ENCODE measurements around the gene STK4. TPM values are rescaled to one million over a fixed set of nuclear protein-coding genes. Genes with fewer than 3 reads are reported as not detected.

Gene STK4
- polyA plus RNA-seq, 6 donors from 2014 or later, result 116 to 199 (median 173) TPM

GRCh38 chr20:44941120-44941691, 25.1 kb upstream of the STK4 start:
- H3K36me3 Mint-ChIP-seq, result peaks cover 7 to 10% of the 10 kb centered on the region in 2 donors
- no peaks in the 10 kb centered on the region for H3K27me3 Mint-ChIP-seq
- peak overlapping the region in 3 of 6 donors; percentile 24 to 79 (median 29) for H3K27ac Mint-ChIP-seq
- DNase-seq (no peak), ATAC-seq (ENCODE audit: low read depth in 2 of 2) (no peak)
- H3K4me1 Mint-ChIP-seq, result peaks cover 0 to under 1% (median 0%) of the 10 kb centered on the region in 3 donors
- no peaks in the 10 kb centered on the region for H3K9me3 Mint-ChIP-seq
- H3K4me3 Mint-ChIP-seq, result no peak overlapping the region

GRCh38 chr20:44942264-44942973, 23.9 kb upstream of the STK4 start:
- H3K9me3 Mint-ChIP-seq, result no peaks in the 10 kb centered on the region
- H3K36me3 Mint-ChIP-seq, result peaks cover 7 to 15% of the 10 kb centered on the region in 2 donors
- peak overlapping the region in 2 of 6 donors; percentile 60 to 67 for H3K27ac Mint-ChIP-seq
- H3K27me3 Mint-ChIP-seq, result no peaks in the 10 kb centered on the region
- H3K4me1 Mint-ChIP-seq, result peaks cover 0 to 8% (median 3%) of the 10 kb centered on the region in 3 donors
- H3K4me3 Mint-ChIP-seq, result no peak overlapping the region
- DNase-seq (no peak), ATAC-seq (ENCODE audit: low read depth in 2 of 2) (no peak)

GRCh38 chr20:44943828-44944227, 22.5 kb upstream of the STK4 start:
- Mint-ChIP-seq H3K36me3 (peaks cover 7 to 24% of the 10 kb centered on the region in 2 donors), H3K4me1 (peaks cover 0 to 8% (median 3%) of the 10 kb centered on the region in 3 donors), H3K9me3 (no peaks in the 10 kb centered on the region), H3K27ac (peak overlapping the region in 2 of 6 donors; percentile 25 to 38), H3K27me3 (no peaks in the 10 kb centered on the region), H3K4me3 (no peak overlapping the region)
- no peak for ATAC-seq (ENCODE audit: low read depth in 2 of 2)
- no peak for DNase-seq

- Mint-ChIP-seq H3K27ac (peak overlapping the region in 2 of 6 donors; percentile 21 to 47), H3K27me3 (no peaks in the 10 kb centered on the region)
Measured at GRCh38 chr20:44945261-44945660, 21.1 kb upstream of the STK4 start.

GRCh38 chr20:44946271-44946852, 19.9 kb upstream of the STK4 start:
- peaks cover 0 to 8% (median 3%) of the 10 kb centered on the region in 3 donors for H3K4me1 Mint-ChIP-seq
- H3K9me3 Mint-ChIP-seq, result no peaks in the 10 kb centered on the region
- peaks cover 8 to 32% of the 10 kb centered on the region in 2 donors for H3K36me3 Mint-ChIP-seq
- no peaks in the 10 kb centered on the region for H3K27me3 Mint-ChIP-seq
- no peak overlapping the region for H3K4me3 Mint-ChIP-seq
- H3K27ac Mint-ChIP-seq, result peak overlapping the region in 2 of 6 donors; percentile 5 to 44
- ATAC-seq (ENCODE audit: low read depth in 2 of 2) (no peak), DNase-seq (no peak)

More at GRCh38 chr20:44945261-44945660, 21.1 kb upstream of the STK4 start:
- DNase-seq, result no peak
- H3K4me3 Mint-ChIP-seq, result no peak overlapping the region
- peaks cover 0 to 8% (median 3%) of the 10 kb centered on the region in 3 donors for H3K4me1 Mint-ChIP-seq
- peaks cover 13 to 28% of the 10 kb centered on the region in 2 donors for H3K36me3 Mint-ChIP-seq
- H3K9me3 Mint-ChIP-seq, result no peaks in the 10 kb centered on the region
- no peak for ATAC-seq (ENCODE audit: low read depth in 2 of 2)

GRCh38 chr20:44948107-44948506, 18.2 kb upstream of the STK4 start:
- Mint-ChIP-seq H3K27me3 (no peaks in the 10 kb centered on the region), H3K4me1 (peaks cover 10 to 17% (median 11%) of the 10 kb centered on the region in 3 donors), H3K9me3 (no peaks in the 10 kb centered on the region), H3K36me3 (peaks cover 18 to 40% of the 10 kb centered on the region in 2 donors), H3K4me3 (no peak overlapping the region), H3K27ac (peak overlapping the region in 2 of 6 donors; percentile 12 to 16)
- ATAC-seq (ENCODE audit: low read depth in 2 of 2) (no peak), DNase-seq (no peak)

GRCh38 chr20:44948513-44948912, 17.8 kb upstream of the STK4 start:
- no peaks in the 10 kb centered on the region for H3K9me3 Mint-ChIP-seq
- no peak for DNase-seq
- ATAC-seq (ENCODE audit: low read depth in 2 of 2), result no peak
- no peaks in the 10 kb centered on the region for H3K27me3 Mint-ChIP-seq
- no peak overlapping the region for H3K4me3 Mint-ChIP-seq
- peaks cover 22 to 43% of the 10 kb centered on the region in 2 donors for H3K36me3 Mint-ChIP-seq
- peaks cover 14 to 21% (median 15%) of the 10 kb centered on the region in 3 donors for H3K4me1 Mint-ChIP-seq
- H3K27ac Mint-ChIP-seq, result peak overlapping the region in 5 of 6 donors; percentile 12 to 65 (median 16)

- Mint-ChIP-seq H3K9me3 (no peaks in the 10 kb centered on the region), H3K27ac (peak overlapping the region in 2 of 6 donors; percentile 1 to 12), H3K4me1 (peaks cover 30 to 37% (median 33%) of the 10 kb centered on the region in 3 donors), H3K36me3 (peaks cover 34 to 52% of the 10 kb centered on the region in 2 donors), H3K4me3 (no peak overlapping the region), H3K27me3 (no peaks in the 10 kb centered on the region)
- no peak for ATAC-seq (ENCODE audit: low read depth in 2 of 2)
- DNase-seq, result no peak
Measured at GRCh38 chr20:44950368-44950767, 15.9 kb upstream of the STK4 start.

- no peaks in the 10 kb centered on the region for H3K9me3 Mint-ChIP-seq
- no peaks in the 10 kb centered on the region for H3K27me3 Mint-ChIP-seq
- no peak for ATAC-seq (ENCODE audit: low read depth in 2 of 2)
- H3K4me1 Mint-ChIP-seq, result peaks cover 46 to 53% (median 52%) of the 10 kb centered on the region in 3 donors
- no peak for DNase-seq
- peaks cover 34 to 45% of the 10 kb centered on the region in 2 donors for H3K36me3 Mint-ChIP-seq
- peak overlapping the region in 5 of 6 donors; percentile 43 to 95 (median 67) for H3K27ac Mint-ChIP-seq
- no peak overlapping the region for H3K4me3 Mint-ChIP-seq
Measured at GRCh38 chr20:44952731-44953130, 13.6 kb upstream of the STK4 start.

GRCh38 chr20:44954211-44954610, 12.1 kb upstream of the STK4 start:
- Mint-ChIP-seq H3K4me3 (peak overlapping the region in 1 of 8 donors; percentile 67), H3K9me3 (no peaks in the 10 kb centered on the region), H3K36me3 (peaks cover 34 to 37% of the 10 kb centered on the region in 2 donors), H3K27ac (peak overlapping the region in 3 of 6 donors; percentile 16 to 80 (median 67)), H3K27me3 (no peaks in the 10 kb centered on the region), H3K4me1 (peaks cover 61 to 68% (median 67%) of the 10 kb centered on the region in 3 donors)
- ATAC-seq (ENCODE audit: low read depth in 2 of 2) (no peak), DNase-seq (no peak)

GRCh38 chr20:44955270-44955669, 11.0 kb upstream of the STK4 start:
- Mint-ChIP-seq H3K36me3 (peaks cover 28 to 33% of the 10 kb centered on the region in 2 donors), H3K4me3 (peak overlapping the region; percentile 22 to 85 (median 65)), H3K27me3 (no peaks in the 10 kb centered on the region), H3K27ac (peak overlapping the region; percentile 68 to 95 (median 92)), H3K4me1 (peaks cover 68 to 75% (median 74%) of the 10 kb centered on the region in 3 donors), H3K9me3 (no peaks in the 10 kb centered on the region)
- ATAC-seq (ENCODE audit: low read depth in 2 of 2) (peak; percentile 13 to 16), DNase-seq (no peak)

- ATAC-seq (ENCODE audit: low read depth in 2 of 2), result no peak
- no peaks in the 10 kb centered on the region for H3K9me3 Mint-ChIP-seq
- no peak for DNase-seq
- peaks cover 24 to 26% of the 10 kb centered on the region in 2 donors for H3K36me3 Mint-ChIP-seq
- H3K4me1 Mint-ChIP-seq, result peaks cover 75 to 82% (median 80%) of the 10 kb centered on the region in 3 donors
- H3K27me3 Mint-ChIP-seq, result no peaks in the 10 kb centered on the region
- H3K4me3 Mint-ChIP-seq, result peak overlapping the region in 2 of 8 donors; percentile 22 to 47
- H3K27ac Mint-ChIP-seq, result peak overlapping the region in 5 of 6 donors; percentile 29 to 95 (median 81)
Measured at GRCh38 chr20:44956410-44956809, 9.9 kb upstream of the STK4 start.

GRCh38 chr20:44958276-44958675, 8.0 kb upstream of the STK4 start:
- Mint-ChIP-seq H3K4me1 (peaks cover 72 to 74% (median 73%) of the 10 kb centered on the region in 3 donors), H3K27ac (peak overlapping the region in 4 of 6 donors; percentile 29 to 88 (median 53)), H3K27me3 (no peaks in the 10 kb centered on the region), H3K4me3 (peak overlapping the region; percentile 70 to 99 (median 96)), H3K36me3 (peaks cover 11 to 14% of the 10 kb centered on the region in 2 donors), H3K9me3 (no peaks in the 10 kb centered on the region)
- DNase-seq (no peak), ATAC-seq (ENCODE audit: low read depth in 2 of 2) (no peak)

Measured in naive B cell (primary cell).